ENCODE results near the gene EME1. TPM values are rescaled to one million over a fixed set of nuclear protein-coding genes. Genes with fewer than 3 reads are reported as not detected.
"Not testable (repeated sequence)": the region's sequence is repeated elsewhere in the genome, so short reads cannot be mapped to it uniquely, and the experiment has no call there.

EME1 gene
- total RNA-seq, 3 donors from 2014 or later, result 12.2 to 13.3 (median 12.6) TPM

DNA sequence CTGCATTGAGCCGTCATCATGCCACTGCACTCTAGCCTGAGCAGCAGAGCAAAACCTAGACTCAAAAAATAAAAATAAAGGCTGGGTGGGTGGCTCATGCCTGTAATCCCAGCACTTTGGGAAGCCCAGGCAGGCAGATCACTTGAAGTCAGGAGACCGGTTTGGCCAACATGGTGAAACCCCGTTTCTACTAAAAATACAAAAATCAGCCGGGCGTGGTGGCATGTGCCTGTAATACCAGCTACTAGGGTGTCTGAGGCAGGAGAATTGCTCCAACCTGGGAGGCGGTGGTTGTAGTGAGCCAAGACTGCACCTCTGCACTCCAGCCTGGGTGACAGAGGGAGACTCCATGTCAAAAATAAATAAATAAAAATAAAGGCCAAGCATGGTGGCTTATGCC, 55.1 kb downstream of the EME1 start:
- H3K9me3 Mint-ChIP-seq; ATAC-seq; H3K27me3 Mint-ChIP-seq (ENCODE audit: low read depth); H3K4me3 Mint-ChIP-seq; H3K36me3 Mint-ChIP-seq (ENCODE audit: insufficient read depth); DNase-seq: not testable (repeated sequence)
- H3K4me1 Mint-ChIP-seq (ENCODE audit: low read depth), result peaks cover 19% of the 10 kb centered on the region

DNA sequence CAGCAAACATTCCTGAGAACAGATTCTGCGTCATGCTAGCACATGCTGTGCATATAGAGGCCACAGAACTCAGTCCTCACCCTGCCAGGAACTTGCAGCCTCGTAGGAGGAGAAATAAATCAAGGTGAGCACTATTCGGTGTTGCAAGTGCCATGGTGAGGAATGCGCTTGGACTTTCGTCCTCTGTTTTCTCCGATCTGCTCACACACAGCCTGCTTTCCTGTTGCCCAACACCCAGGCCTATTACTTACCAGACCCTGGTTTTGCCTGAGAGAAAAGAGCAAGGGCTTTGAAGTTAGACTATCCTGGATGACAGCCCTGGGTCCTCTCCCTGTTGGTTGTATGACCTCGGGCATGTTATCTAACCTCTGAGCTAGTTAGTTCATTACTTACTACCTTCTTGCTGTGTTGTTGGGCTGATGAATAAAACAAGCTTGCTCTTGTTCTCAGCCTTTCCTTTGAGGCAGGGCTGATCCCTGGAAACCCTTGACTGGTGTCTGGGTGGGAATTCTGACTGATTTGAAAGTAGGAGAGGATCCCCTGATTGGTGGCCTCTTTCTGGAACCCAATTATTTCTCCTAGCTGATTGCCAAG, 55.9 kb downstream of the EME1 start:
- no peaks in the 10 kb centered on the region for H3K27me3 Mint-ChIP-seq (ENCODE audit: low read depth)
- ATAC-seq (no peak), DNase-seq (no peak)
- H3K4me3 Mint-ChIP-seq, result no peak overlapping the region
- no peaks in the 10 kb centered on the region for H3K36me3 Mint-ChIP-seq (ENCODE audit: insufficient read depth)
- no peaks in the 10 kb centered on the region for H3K9me3 Mint-ChIP-seq
- H3K4me1 Mint-ChIP-seq (ENCODE audit: low read depth), result peaks cover 19% of the 10 kb centered on the region

DNA sequence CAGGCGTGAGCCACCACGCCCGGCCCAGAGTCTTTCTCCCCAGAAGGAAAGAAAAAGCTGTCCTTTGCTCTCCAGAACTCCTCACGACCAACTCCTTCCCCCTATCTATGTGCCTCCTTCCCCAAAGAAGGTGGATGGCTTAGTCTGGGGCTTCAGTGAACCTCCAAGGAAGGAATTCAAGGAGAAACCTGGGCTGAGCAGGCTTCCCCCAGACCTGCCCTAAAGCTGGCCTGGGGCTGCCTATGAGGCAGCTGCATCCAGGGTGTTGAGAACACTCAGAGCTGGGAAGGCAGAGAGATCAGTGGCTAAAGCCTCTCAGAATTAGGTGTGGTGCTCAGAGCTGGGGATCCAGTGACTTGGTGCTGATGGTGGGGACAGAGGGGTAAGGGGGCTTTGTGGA, 56.8 kb downstream of the EME1 start:
- peaks cover 19% of the 10 kb centered on the region for H3K4me1 Mint-ChIP-seq (ENCODE audit: low read depth)
- DNase-seq (no peak), ATAC-seq (no peak)
- H3K9me3 Mint-ChIP-seq, result no peaks in the 10 kb centered on the region
- no peak overlapping the region for H3K4me3 Mint-ChIP-seq
- no peaks in the 10 kb centered on the region for H3K36me3 Mint-ChIP-seq (ENCODE audit: insufficient read depth)
- H3K27me3 Mint-ChIP-seq (ENCODE audit: low read depth), result no peaks in the 10 kb centered on the region

Other genes with a start within 250 kb of the EME1 start
- gene SAMD14, start 243.1 kb upstream of the EME1 start, total RNA-seq, result under 1 TPM; 0.47 to 0.78 (median 0.52) TPM
- 10 to 100 TPM; 70.2 to 82.2 (median 76.6) TPM for gene PPP1R9B, start 222.6 kb upstream of the EME1 start, total RNA-seq
- gene SGCA, start 207.2 kb upstream of the EME1 start, total RNA-seq, result not detected
- 1 to 10 TPM; 1.6 to 3.2 (median 2.8) TPM for gene COL1A1, start 171.6 kb upstream of the EME1 start, total RNA-seq
- gene TMEM92, start 98.8 kb upstream of the EME1 start, total RNA-seq, result not detected
- gene XYLT2, start 27.1 kb upstream of the EME1 start, total RNA-seq, result 10 to 100 TPM; 23.8 to 25.0 (median 24.1) TPM
- gene MRPL27, start within 50 bp of the EME1 start, total RNA-seq, result 100 to 1,000 TPM in 2 of 3 donors, 10 to 100 TPM in 1; 85.2 to 109 (median 102) TPM
- gene LRRC59, start 24.3 kb downstream of the EME1 start, total RNA-seq, result 100 to 1,000 TPM; 153 to 174 (median 159) TPM
- 1 to 10 TPM; 3.7 to 4.3 (median 4.3) TPM for gene ACSF2, start 53.0 kb downstream of the EME1 start, total RNA-seq
- not detected for gene CHAD, start 95.7 kb downstream of the EME1 start, total RNA-seq
- 10 to 100 TPM; 59.9 to 67.7 (median 67.4) TPM for gene RSAD1, start 105.6 kb downstream of the EME1 start, total RNA-seq
- under 1 TPM; 0.26 to 0.49 (median 0.30) TPM for gene MYCBPAP, start 135.2 kb downstream of the EME1 start, total RNA-seq
- under 1 TPM in 1 of 3 donors, not detected in 2; 0.30 TPM for gene EPN3, start 159.5 kb downstream of the EME1 start, total RNA-seq
- gene SPATA20, start 173.9 kb downstream of the EME1 start, total RNA-seq, result 10 to 100 TPM in 2 of 3 donors, 1 to 10 TPM in 1; 6.5 to 16.9 (median 13.5) TPM
- gene CACNA1G, start 187.5 kb downstream of the EME1 start, total RNA-seq, result under 1 TPM in 1 of 3 donors, not detected in 2; 0.03 TPM